Endothelial cell of umbilical vein (primary cell): ENCODE data around the gene DRC7. TPM values are rescaled to one million over a fixed set of nuclear protein-coding genes. Genes with fewer than 3 reads are reported as not detected.

Experiments
- BruUV-seq: library from RNA; stranded (reverse); fragments of 400-500 nt; replicated peaks from 2 replicates; lab custom pipeline; 2021; lab: Mats Ljungman, UMichigan
- CTCF ChIA-PET: fragments of 300-600, 350-600 bp; sonication (Branson Sonifier 250); formaldehyde crosslinking; loops from one replicate; lab custom pipeline; 2021; ENCODE audit warnings: antibody characterized with exemption, inconsistent platforms; lab: Charles Lee
- POLR2A ChIA-PET: fragments of 300-600, 350-600 bp; sonication (Branson Sonifier 250); formaldehyde crosslinking; loops from one replicate; lab custom pipeline; 2021; ENCODE audit warnings: antibody characterized with exemption, inconsistent platforms; lab: Charles Lee
- DNase-seq: peaks from one replicate; pipeline ENCODE4 v3.0.0-alpha.2; 2011; ENCODE audit warnings: low read depth, low spot score
- FAIRE-seq: peaks from 2 replicates; lab custom pipeline; 2011; peaks lifted over from hg19 to GRCh38; lab: Jason Lieb, UNC
- H2AFZ ChIP-seq: 2 replicates; pipeline ENCODE4 v1.6.0; 2012; ENCODE audit warnings: low read depth, low read length, control low read depth, inconsistent platforms
- H3K27ac ChIP-seq: 2 replicates; pipeline ENCODE4 v1.5.1; 2011; ENCODE audit warnings: low read depth, mild to moderate bottlenecking, control low read depth, low read length, moderate library complexity; ENCODE audit not compliant: insufficient read depth
- H3K27me3 ChIP-seq, 2 experiments: 2 replicates each; pipeline versions ENCODE4 v1.6.0 to v1.6.1; 2011; ENCODE audit warnings: low read length in 2 of 2, mixed read lengths in 1 of 2; ENCODE audit not compliant: control insufficient read depth in 2 of 2, insufficient read depth in 2 of 2
- H3K36me3 ChIP-seq, 2 experiments: 2 replicates in 1 of 2; 3 replicates in 1 of 2; pipeline ENCODE4 v1.5.1; 2011; ENCODE audit warnings: low read length in 2 of 2, mild to moderate bottlenecking in 1 of 2, moderate library complexity in 1 of 2; ENCODE audit not compliant: control insufficient read depth in 2 of 2, insufficient read depth in 2 of 2; ENCODE audit errors: extremely low read depth in 1 of 2
- H3K4me1 ChIP-seq: 3 replicates; pipeline ENCODE4 v1.5.1; 2011; ENCODE audit warnings: mild to moderate bottlenecking, low read length; ENCODE audit not compliant: control insufficient read depth, insufficient read depth; ENCODE audit errors: extremely low read depth
- H3K4me2 ChIP-seq: 2 replicates; pipeline ENCODE4 v1.6.1; 2011; ENCODE audit warnings: low read length, control low read depth, mixed read lengths; ENCODE audit not compliant: insufficient read depth
- H3K4me3 ChIP-seq, 3 experiments: fragments of 200-600 bp in 1 of 3; sonication (generic), shearing (Covaris generic) in 1 of 3; replicated peaks in 1 of 3; 2 replicates each; pipeline ENCODE4 v1.5.1; 2011 to 2016; ENCODE audit warnings: control low read depth in 3 of 3, low read length in 3 of 3, mild to moderate bottlenecking in 2 of 3, inconsistent platforms in 1 of 3, low read depth in 1 of 3, moderate library complexity in 1 of 3; ENCODE audit not compliant: insufficient read depth in 1 of 3
- H3K79me2 ChIP-seq: 2 replicates; pipeline ENCODE4 v1.6.0; 2012; ENCODE audit warnings: low read length, inconsistent platforms; ENCODE audit not compliant: control insufficient read depth, insufficient read depth
- H3K9ac ChIP-seq: replicated peaks from 2 replicates; pipeline ENCODE3; 2011; ENCODE audit warnings: low read length, control low read depth; ENCODE audit not compliant: insufficient read depth; ENCODE audit errors: extremely low read depth
- H3K9me1 ChIP-seq: replicated peaks from 3 replicates; pipeline ENCODE4 v1.6.0; 2011; ENCODE audit warnings: mild to moderate bottlenecking, low read length; ENCODE audit not compliant: control insufficient read depth, insufficient read depth; ENCODE audit errors: extremely low read depth
- H3K9me3 ChIP-seq: replicated peaks from 2 replicates; pipeline ENCODE4 v1.5.1; 2012; ENCODE audit warnings: low read length, inconsistent platforms; ENCODE audit not compliant: control insufficient read depth, insufficient read depth
- H4K20me1 ChIP-seq: replicated peaks from 2 replicates; pipeline ENCODE3; 2011; ENCODE audit warnings: mild to moderate bottlenecking, low read length; ENCODE audit not compliant: control insufficient read depth, insufficient read depth; ENCODE audit errors: extremely low read depth
- CTCF ChIP-seq, 2 donors: IDR thresholded peaks; 1 replicate in 1 of 2; 2 replicates in 1 of 2; pipeline ENCODE4 v1.5.1; 2011; ENCODE audit warnings: low read length in 2 of 2, mild to moderate bottlenecking in 2 of 2, moderate library complexity in 2 of 2, control low read depth in 1 of 2, inconsistent platforms in 1 of 2, low read depth in 1 of 2; ENCODE audit not compliant: insufficient read depth in 1 of 2; ENCODE audit errors: extremely low read depth in 1 of 2
- EZH2 ChIP-seq: IDR thresholded peaks from 2 replicates; pipeline ENCODE4 v1.6.1; 2012; ENCODE audit warnings: borderline replicate concordance, low read depth, mild to moderate bottlenecking, moderate library complexity, low read length, inconsistent platforms; ENCODE audit not compliant: severe bottlenecking
- FOS ChIP-seq: IDR thresholded peaks from 2 replicates; pipeline ENCODE4 v1.6.1; 2011; ENCODE audit warnings: mild to moderate bottlenecking, low read length, moderate library complexity, borderline replicate concordance; ENCODE audit not compliant: insufficient read depth
- GATA2 ChIP-seq: IDR thresholded peaks from 2 replicates; pipeline ENCODE4 v1.7.0; 2011; ENCODE audit warnings: low read depth, mild to moderate bottlenecking, moderate library complexity, mixed read lengths, low read length; ENCODE audit not compliant: insufficient read length, insufficient read depth
- JUN ChIP-seq: IDR thresholded peaks from 2 replicates; pipeline ENCODE4 v1.6.1; 2011; ENCODE audit warnings: borderline replicate concordance, low read depth; ENCODE audit not compliant: insufficient read length, insufficient read depth
- MAX ChIP-seq: IDR thresholded peaks from 2 replicates; pipeline ENCODE4 v1.6.1; 2011; ENCODE audit not compliant: insufficient read depth, insufficient read length
- MYC ChIP-seq: IDR thresholded peaks from one replicate; pipeline ENCODE4 v1.6.1; 2011; ENCODE audit warnings: mild to moderate bottlenecking, low read depth, low read length
- POLR2A ChIP-seq: IDR thresholded peaks from 2 replicates; pipeline ENCODE4 v1.6.1; 2012; ENCODE audit warnings: low read depth, mild to moderate bottlenecking, control low read depth, low read length
- POLR2AphosphoS5 ChIP-seq: IDR thresholded peaks from 2 replicates; pipeline ENCODE4 v1.6.1; 2012; ENCODE audit warnings: low read depth, mild to moderate bottlenecking, control low read depth, low read length, moderate library complexity; ENCODE audit not compliant: insufficient read depth
- dilution Hi-C: fragments of 300-500 bp; cut with MboI; formaldehyde crosslinking; loops from one replicate; pipeline ENCODE4 v1.15.0; 2019; ENCODE audit warnings: low sequenced_read_pairs; ENCODE audit not compliant: extremely low pct_ligation_motif_present
- intact Hi-C: fragments of 100-400 bp; cut with micrococcal nuclease; formaldehyde crosslinking; loops from one replicate; pipeline ENCODE4 v1.10.0; 2022
- polyA plus RNA-seq, 4 experiments: library from polyadenylated mRNA; depleted of rRNA in 3 of 4; stranded (reverse) in 3 of 4; unstranded in 1 of 4; fragments of >200 nt; gene quantifications; 2 replicates each; pipeline versions ENCODE4 v1.2.1 to v1.2.3, GENCODE V29; 2011 to 2012; ENCODE audit warnings: missing spikeins in 1 of 4
- total RNA-seq: library from RNA; stranded (reverse); gene quantifications from 2 replicates; pipeline ENCODE4 v1.2.3, GENCODE V29; 2021

The DRC7 gene
- total and polyA plus RNA-seq, 2 donors (not counting 3 experiments of a cell fraction or from before 2014, with no cell fraction given): 0.13 to 0.77 TPM

- Histone ChIP-seq H2AFZ (no peak overlapping the region), H3K9me1 (no peaks in the 10 kb centered on the region), H3K9ac (no peak overlapping the region), H3K4me3 (no peak overlapping the region), H3K79me2 (no peaks in the 10 kb centered on the region), H3K36me3 (no peaks in the 10 kb centered on the region), H3K27me3 (no peaks in the 10 kb centered on the region), H3K27ac (no peak overlapping the region), H4K20me1 (no peaks in the 10 kb centered on the region), H3K4me1 (peaks cover 17% of the 10 kb centered on the region), H3K4me2 (no peak overlapping the region), H3K9me3 (no peaks in the 10 kb centered on the region)
- DNase-seq: no peak
- FAIRE-seq: no peak
- ChIA-PET POLR2A (no interaction called here), CTCF (interaction anchor here (1.3 to 1.8 kb wide), 2 partner anchors 9 to 141 kb away, joined by 5 to 8 read pairs; no protein-coding TSS in a partner anchor)
- dilution Hi-C loops (no loop called here), intact Hi-C loops (loop anchor here (10.0 kb wide), 1 partner anchor 393 kb away; the partner anchor contains the start of gene CFAP20)
- no TSS peak for BruUV-seq
- no peak for TF ChIP-seq EZH2
- TF ChIP-seq POLR2AphosphoS5: no peak
- no peak for TF ChIP-seq CTCF (IDR thresholded peaks at IDR 0.05; ENCODE audit: extremely low read depth in 1 of 2, insufficient read depth in 1 of 2, low read depth in 1 of 2, low read length in 2 of 2)
- TF ChIP-seq MYC: no peak
- TF ChIP-seq POLR2A: no peak
Measured at GRCh38 chr16:57732037-57732436, 37.4 kb downstream of the DRC7 start.

- intact Hi-C loops: loop anchor here (10.0 kb wide), 1 partner anchor 392 kb away; the partner anchor contains the start of gene CFAP20
- no peaks in the 10 kb centered on the region for H3K9me1 ChIP-seq
- H3K36me3 ChIP-seq: no peaks in the 10 kb centered on the region
- POLR2A ChIA-PET: no interaction called here
- H3K9me3 ChIP-seq: no peaks in the 10 kb centered on the region
- H3K27me3 ChIP-seq: no peaks in the 10 kb centered on the region
- no peak for FAIRE-seq
- no peak overlapping the region for H3K4me2 ChIP-seq
- no peak overlapping the region for H3K9ac ChIP-seq
- no peaks in the 10 kb centered on the region for H3K79me2 ChIP-seq
- BruUV-seq: no TSS peak
- H2AFZ ChIP-seq: no peak overlapping the region
- dilution Hi-C loops: no loop called here
- H4K20me1 ChIP-seq: no peaks in the 10 kb centered on the region
- H3K27ac ChIP-seq: no peak overlapping the region
- peaks cover 19% of the 10 kb centered on the region for H3K4me1 ChIP-seq
- no peak overlapping the region for H3K4me3 ChIP-seq
- CTCF ChIA-PET: interaction anchor here (1.8 kb wide), 1 partner anchor 10 kb away, joined by 8 read pairs; no protein-coding TSS in a partner anchor
- TF ChIP-seq POLR2A (no peak), GATA2 (no peak), POLR2AphosphoS5 (no peak), MAX (no peak), JUN (no peak), MYC (no peak), FOS (no peak), CTCF (IDR thresholded peaks at IDR 0.05; ENCODE audit: extremely low read depth in 1 of 2, insufficient read depth in 1 of 2, low read depth in 1 of 2, low read length in 2 of 2) (no peak), EZH2 (no peak)
- no peak for DNase-seq
Measured at GRCh38 chr16:57732714-57733113, 38.1 kb downstream of the DRC7 start.
